ENCODE measurements around the gene OR5M11.
"Not testable (repeated sequence)": the region's sequence is repeated elsewhere in the genome, so short reads cannot be mapped to it uniquely, and the experiment has no call there.

Gene OR5M11

DNA sequence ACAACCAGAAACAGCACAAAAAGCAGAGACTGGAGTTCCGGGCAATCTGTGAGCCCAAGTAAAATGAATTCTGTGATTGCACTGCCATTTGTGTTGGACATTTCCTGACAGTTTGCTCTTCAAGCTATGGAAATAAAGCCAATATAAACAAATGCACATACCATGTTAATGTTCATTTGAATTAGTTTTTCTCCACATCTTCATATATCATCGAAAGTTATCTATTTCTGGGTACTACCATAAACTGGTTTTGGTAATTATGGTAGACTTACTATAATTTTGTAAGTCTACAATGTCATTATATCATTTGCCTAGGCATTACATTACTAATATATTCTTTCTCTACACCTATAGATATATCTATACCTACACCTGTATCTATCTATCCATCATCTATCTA lies at the start of gene OR5M11:
Gene OR5M11 (minus strand): TSS at position 101 of the 400 bp plus-strand sequence. CDS start 0 bp downstream, at position 101.
- no peak for DNase-seq (ENCODE audit: low read depth in 2 of 2, low spot score in 1 of 2)

DNA sequence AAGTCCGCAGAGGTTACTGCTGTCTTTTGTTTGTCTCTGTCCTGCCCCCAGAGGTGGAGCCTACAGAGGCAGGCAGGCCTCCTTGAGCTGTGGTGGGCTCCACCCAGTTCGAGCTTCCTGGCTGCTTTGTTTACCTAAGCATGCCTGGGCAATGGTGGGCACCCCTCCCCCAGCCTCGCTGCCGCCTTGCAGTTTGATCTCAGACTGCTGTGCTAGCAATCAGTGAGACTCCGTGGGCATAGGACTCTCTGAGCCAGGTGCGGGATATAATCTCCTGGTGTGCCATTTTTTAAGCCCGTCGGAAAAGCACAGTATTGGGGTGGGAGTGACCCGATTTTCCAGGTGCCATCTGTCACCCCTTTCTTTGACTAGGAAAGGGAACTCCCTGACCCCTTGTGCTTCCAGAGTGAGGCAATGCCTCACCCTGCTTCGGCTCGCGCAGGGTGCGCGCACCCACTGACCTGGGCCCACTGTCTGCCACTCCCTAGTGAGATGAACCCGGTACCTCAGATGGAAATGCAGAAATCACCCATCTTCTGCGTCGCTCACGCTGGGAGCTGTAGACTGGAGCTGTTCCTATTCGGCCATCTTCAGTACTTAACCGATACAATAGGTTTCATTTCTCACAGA lies 49.1 kb upstream of the OR5M11 start:
- not testable (repeated sequence) for DNase-seq (ENCODE audit: low read depth in 2 of 2, low spot score in 1 of 2)

DNA sequence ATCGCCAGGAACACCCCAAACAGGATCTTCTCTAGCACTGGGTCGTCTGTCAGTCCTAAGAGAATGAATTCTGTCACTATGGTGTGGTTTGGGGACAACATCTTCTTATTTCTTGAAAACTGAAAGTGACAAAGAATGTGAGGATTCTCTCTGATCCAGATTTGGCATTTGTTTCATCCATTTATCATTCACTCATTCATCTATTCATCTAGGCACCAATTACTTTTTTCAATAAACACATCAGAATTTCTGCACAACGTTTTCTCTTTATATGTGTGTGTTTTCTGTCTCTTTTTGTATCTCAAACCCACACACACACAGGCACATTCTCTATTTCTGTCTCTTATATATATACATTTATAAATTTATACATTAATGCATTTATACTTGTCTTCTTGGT lies 34.6 kb upstream of the OR5M11 start, which contains the start of gene OR5M10:
Gene OR5M10 (minus strand): TSS at position 101 of the 400 bp plus-strand sequence. CDS start 0 bp downstream, at position 101.
- no peak for DNase-seq (ENCODE audit: low read depth in 2 of 2, low spot score in 1 of 2)

DNA sequence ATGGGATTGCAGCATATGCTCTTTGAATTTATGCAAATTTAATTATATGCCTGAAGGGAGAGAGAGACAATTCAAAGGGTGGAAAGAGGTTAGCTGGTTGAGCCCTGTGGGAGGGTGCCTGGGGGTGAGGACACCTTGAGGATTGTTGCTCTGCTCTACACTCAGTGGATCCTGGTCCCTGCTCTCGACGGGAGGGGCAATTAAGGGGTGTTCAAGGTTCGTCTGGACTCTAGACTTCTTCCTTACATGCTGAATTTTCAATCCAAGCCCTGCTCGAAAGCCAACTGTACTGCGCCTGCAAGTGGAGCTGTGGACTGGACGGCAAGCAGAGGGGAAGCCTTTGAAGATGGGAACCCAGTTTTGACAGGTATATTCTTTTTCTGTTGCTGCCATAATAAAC lies 15.5 kb upstream of the OR5M11 start:
- no peak for DNase-seq (ENCODE audit: low read depth in 2 of 2, low spot score in 1 of 2)

DNA sequence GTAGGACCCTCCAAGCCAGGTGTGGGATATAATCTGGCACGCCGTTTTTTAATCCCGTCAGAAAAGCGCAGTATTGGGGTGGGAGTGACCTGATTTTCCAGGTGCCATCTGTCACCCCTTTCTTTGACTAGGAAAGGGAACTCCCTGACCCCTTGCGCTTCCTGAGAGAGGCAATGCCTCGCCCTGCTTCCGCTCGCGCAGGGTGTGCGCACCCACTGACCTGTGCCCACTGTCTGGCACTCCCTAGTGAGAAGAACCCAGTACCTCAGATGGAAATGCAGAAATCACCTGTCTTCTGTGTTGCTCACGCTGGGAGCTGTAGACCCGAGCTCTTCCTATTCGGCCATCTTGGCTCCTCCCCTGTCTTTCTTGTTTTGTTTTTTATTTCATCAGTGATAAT lies 11.6 kb upstream of the OR5M11 start:
- DNase-seq (ENCODE audit: low read depth in 2 of 2, low spot score in 1 of 2): not testable (repeated sequence)

DNA sequence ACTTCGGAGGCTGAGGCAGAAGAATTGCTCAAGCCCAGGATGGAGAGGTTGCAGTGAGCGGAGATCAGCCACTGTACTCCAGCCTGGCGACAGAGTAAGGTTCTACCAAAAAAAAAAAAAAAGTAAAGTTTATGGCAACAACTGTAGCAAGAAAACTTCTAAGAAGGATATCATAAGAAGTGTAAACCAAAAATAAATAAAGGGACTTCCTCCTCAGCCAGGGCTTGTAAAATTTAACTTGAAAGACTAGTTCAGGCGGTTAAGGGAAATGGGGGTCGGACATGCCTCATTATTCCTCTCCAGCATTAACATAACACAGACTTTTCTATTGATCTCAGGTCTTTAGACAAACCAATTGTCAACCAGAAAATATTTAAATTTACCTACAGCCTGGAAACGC lies 2.5 kb upstream of the OR5M11 start:
- no peak for DNase-seq (ENCODE audit: low read depth in 2 of 2, low spot score in 1 of 2)

DNA sequence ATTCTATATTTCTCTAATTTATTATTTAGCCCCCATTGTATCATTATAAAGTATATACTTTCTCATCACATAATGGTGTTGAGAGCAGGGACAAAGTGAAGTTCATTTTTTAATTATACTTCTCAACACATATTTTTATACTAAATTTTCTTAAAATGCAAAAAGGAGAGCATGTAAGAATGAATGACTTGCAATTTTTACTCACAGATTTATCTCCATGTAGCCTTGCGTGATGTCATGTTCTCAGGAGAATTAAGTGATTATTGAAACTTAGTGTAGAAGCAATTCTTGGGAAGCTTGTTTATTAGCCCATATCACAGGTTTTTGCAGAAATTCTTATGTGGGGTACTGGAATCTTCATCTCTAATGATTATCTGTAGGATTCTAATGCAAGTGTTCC lies 682 bp upstream of the OR5M11 start:
- no peak for DNase-seq (ENCODE audit: low read depth in 2 of 2, low spot score in 1 of 2)

DNA sequence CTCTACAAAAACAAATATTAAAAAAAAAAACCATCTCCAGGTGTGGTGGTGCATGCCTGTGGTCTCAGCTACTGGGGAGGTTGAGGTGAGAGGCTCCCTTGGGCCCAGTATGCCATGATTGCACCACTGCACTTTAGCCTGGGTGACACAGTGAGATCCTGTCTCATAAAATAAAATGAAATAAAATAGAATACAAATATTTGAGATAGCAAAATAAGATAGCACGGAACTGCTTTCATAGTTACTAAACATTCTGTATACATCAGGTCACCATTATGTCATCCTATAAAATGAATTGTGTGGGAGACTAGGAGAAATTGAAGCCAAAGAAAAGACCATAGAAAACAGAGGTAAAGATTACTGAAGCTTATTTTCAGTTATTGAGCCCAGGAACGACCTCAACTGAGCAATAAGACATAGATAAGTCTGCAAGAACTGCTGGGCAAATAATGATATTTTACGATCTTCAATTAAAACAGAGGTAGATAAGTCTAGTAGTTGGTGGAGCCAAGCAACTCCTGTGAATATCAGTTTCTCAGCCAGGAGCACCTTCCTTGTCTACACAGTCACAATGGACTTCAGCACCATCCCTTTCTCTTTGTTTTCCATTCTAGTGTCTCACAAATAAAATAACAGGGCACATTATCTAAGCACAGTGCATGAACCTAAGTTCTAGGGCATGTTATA lies 9.9 kb downstream of the OR5M11 start:
- DNase-seq (ENCODE audit: low read depth in 2 of 2, low spot score in 1 of 2): no peak

DNA sequence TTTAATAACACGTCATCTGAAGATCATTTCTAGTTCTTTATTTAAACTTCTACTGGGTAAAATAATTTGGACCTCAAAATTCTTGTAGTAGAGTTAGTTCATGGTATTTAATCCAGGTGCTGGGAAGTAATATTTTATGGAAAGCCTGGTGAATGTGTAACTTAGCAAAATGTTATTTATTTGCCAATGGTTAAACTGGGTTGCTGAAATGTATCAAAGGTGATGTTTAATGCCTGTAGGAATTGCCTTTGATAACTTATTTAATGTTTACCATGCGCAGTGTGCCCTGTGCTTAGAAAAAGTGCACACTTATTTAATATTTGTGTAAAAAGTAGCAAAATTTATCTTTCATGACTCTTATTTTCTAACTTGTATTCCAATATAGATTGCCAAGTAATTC lies 11.2 kb downstream of the OR5M11 start:
- DNase-seq (ENCODE audit: low read depth in 2 of 2, low spot score in 1 of 2): no peak

DNA sequence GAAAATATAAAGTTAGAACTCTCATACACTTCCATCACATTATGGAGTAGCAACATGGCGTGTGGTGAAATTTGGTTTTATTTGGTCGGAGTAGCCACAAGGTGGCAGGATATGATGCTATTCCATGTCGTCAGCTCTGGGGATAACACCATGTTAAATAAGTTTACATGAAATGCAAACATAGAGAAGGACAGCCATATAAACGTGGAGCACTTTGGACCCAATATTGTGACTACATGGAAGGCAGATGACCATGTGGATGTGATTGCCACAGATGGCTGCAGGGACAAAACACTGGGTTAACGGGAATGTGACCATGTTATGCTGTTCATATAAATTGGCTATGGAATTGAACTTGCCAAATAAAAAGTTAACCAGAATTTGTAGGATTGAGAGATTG lies 21.0 kb downstream of the OR5M11 start:
- DNase-seq (ENCODE audit: low read depth in 2 of 2, low spot score in 1 of 2): no peak

DNA sequence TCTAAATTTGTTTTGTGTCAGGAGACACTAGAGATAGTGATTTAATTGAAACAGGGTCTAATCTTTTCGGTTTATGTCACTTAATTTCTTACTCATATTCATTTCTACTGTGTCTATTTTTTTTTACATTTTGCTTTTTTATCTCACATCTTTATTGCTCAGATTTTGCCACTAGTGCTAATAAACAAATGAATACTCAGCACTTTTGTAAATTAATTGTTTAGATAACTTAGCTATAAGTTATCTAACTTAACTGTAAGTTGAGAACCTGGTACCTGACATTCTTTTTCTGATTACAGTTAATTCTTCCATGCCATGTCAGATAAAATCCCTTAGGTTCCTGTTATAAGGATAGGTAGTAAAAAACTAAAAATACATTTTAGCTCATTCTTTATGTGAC lies 29.8 kb downstream of the OR5M11 start:
- DNase-seq (ENCODE audit: low read depth in 2 of 2, low spot score in 1 of 2): no peak

DNA sequence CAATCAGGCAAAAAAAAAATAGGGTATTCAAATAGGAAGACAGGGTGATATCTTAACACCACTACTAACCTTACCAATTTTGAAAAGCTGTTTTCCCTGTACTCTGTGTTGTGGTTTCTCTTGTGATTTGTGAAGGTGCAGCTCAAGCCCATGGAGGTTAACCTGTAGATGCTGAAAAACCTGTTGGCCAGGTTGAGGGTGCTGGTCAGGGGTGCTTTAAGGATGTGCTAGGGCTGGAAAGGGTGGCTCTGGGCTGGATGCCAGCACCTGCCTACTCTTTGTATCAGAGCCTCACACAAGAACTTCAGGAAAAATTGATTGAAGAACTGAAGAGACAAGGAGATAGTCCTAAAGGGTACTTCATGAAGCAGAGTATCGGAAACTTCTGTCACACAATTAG lies 33.6 kb downstream of the OR5M11 start:
- no peak for DNase-seq (ENCODE audit: low read depth in 2 of 2, low spot score in 1 of 2)

DNA sequence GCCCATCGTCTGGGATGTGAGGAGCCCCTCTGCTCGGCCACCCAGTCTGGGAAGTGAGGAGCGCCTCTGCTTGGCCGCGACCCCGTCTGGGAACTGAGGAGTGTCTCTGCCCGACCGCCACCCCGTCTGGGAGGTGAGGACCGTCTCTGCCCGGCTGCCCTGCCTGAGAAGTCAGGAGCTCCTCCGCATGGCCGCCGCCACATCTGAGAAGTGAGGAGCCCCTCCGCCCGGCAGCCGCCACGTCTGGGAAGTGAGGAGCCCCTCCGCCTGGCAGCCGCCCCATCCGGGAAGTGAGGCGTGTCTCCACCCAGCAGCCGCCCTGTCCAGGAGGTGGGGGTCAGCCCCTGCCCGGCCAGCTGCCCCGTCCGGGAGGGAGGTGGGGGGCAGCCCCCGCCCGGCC lies 46.0 kb downstream of the OR5M11 start:
- DNase-seq (ENCODE audit: low read depth in 2 of 2, low spot score in 1 of 2): no peak

DNA sequence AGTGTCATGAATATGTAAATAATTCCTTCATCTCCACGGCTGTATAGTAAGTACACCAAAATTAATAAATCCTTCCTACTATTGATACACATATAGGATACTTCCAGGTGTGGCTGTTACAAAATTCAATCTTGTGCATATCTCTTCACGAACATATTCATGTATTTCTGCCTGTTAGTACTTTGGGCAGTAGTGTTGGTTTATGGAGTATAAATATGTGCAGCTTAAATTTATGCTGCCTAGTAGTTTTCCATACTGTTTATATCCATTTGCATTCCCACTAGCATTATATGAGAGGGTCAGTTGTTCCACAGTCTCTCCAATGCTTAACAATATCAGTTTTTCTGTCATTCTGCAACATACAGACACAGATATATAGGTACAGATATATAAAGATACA lies 47.9 kb downstream of the OR5M11 start:
- no peak for DNase-seq (ENCODE audit: low read depth in 2 of 2, low spot score in 1 of 2)
